PC-3 (cell line): ENCODE results near the gene MGST3. TPM values are rescaled to one million over a fixed set of nuclear protein-coding genes. Genes with fewer than 3 reads are reported as not detected.
A peak's percentile ranks its signal among the peaks of the same experiment; 100 is the strongest.

Experiments
- ATAC-seq: fragments of 200-7000 bp; cut with Tn5 transposase; 2 replicates; pipeline ENCODE4 v1.9.1; 2020; ENCODE audit warnings: mild to moderate bottlenecking, moderate library complexity
- BruUV-seq: library from RNA; stranded (reverse); fragments of 400-500 nt; replicated peaks from 2 replicates; lab custom pipeline; 2021; lab: Mats Ljungman, UMichigan
- CTCF ChIA-PET: fragments of 300-600 bp; sonication (Branson Sonifier 250); formaldehyde crosslinking; loops from one replicate; lab custom pipeline; 2022; ENCODE audit warnings: antibody characterized with exemption; lab: Charles Lee
- POLR2A ChIA-PET: fragments of 300-600 bp; sonication (Branson Sonifier 250); formaldehyde crosslinking; loops from one replicate; lab custom pipeline; 2022; ENCODE audit warnings: antibody characterized with exemption; ENCODE audit not compliant: unreplicated experiment; lab: Charles Lee
- DNase-seq: peaks from one replicate; pipeline ENCODE4 v3.0.0-alpha.2; 2015
- H2AFZ ChIP-seq: fragments of 300-600 bp; sonication (generic); 2 replicates; pipeline ENCODE4 v1.6.0; 2016; ENCODE audit warnings: antibody characterized with exemption, low read length
- H3F3A ChIP-seq: fragments of 300-600 bp; sonication (generic); one replicate; pipeline ENCODE4 v1.6.0; 2017; ENCODE audit warnings: antibody characterized with exemption, low read length, control low read depth, mild to moderate bottlenecking; ENCODE audit not compliant: unreplicated experiment
- H3K27ac ChIP-seq: fragments of 300-600 bp; sonication (generic); 2 replicates; pipeline ENCODE4 v1.5.1; 2016; ENCODE audit warnings: mild to moderate bottlenecking, low read length
- H3K27me3 ChIP-seq: fragments of 300-600 bp; sonication (generic); 2 replicates; pipeline ENCODE4 v1.6.1; 2016; ENCODE audit warnings: low read length, mixed read lengths
- H3K36me3 ChIP-seq: fragments of 300-600 bp; sonication (generic); 2 replicates; pipeline ENCODE4 v1.6.1; 2016; ENCODE audit warnings: low read depth, mixed run types, low read length, mixed read lengths
- H3K4me1 ChIP-seq: fragments of 300-600 bp; sonication (generic); 2 replicates; pipeline ENCODE4 v1.5.1; 2016; ENCODE audit warnings: low read length; ENCODE audit not compliant: insufficient read depth
- H3K4me2 ChIP-seq: fragments of 300-600 bp; sonication (generic); 2 replicates; pipeline ENCODE4 v1.6.0; 2016; ENCODE audit warnings: low read length
- H3K4me3 ChIP-seq: fragments of 300-600 bp; sonication (generic); 2 replicates; pipeline ENCODE4 v1.5.1; 2016; ENCODE audit warnings: mild to moderate bottlenecking, low read length, mixed read lengths
- H3K79me2 ChIP-seq: fragments of 300-600 bp; sonication (generic); 2 replicates; pipeline ENCODE4 v1.6.1; 2017; ENCODE audit warnings: low read length, mixed read lengths
- H3K9ac ChIP-seq: fragments of 300-600 bp; sonication (generic); 2 replicates; pipeline ENCODE4 v1.6.0; 2016; ENCODE audit warnings: mild to moderate bottlenecking, low read length
- H3K9me2 ChIP-seq: fragments of 300-600 bp; sonication (generic); replicated peaks from 2 replicates; pipeline ENCODE4 v1.6.1; 2016; ENCODE audit warnings: mixed run types, low read length, mixed read lengths
- H3K9me3 ChIP-seq: fragments of 300-600 bp; sonication (generic); 2 replicates; pipeline ENCODE4 v1.6.1; 2016; ENCODE audit warnings: low read length, mixed read lengths
- H4K20me1 ChIP-seq: fragments of 300-600 bp; sonication (generic); 2 replicates; pipeline ENCODE4 v1.6.1; 2016; ENCODE audit warnings: low read length, mixed read lengths
- EZH2 ChIP-seq: fragments of 300-600 bp; sonication (generic); IDR thresholded peaks from one replicate; pipeline ENCODE4 v1.6.1; 2017; ENCODE audit warnings: antibody characterized with exemption, mild to moderate bottlenecking, low read length; ENCODE audit not compliant: unreplicated experiment
- EZH2phosphoT487 ChIP-seq: fragments of 300-600 bp; sonication (generic); IDR thresholded peaks from 2 replicates; pipeline ENCODE4 v1.6.1; 2018; ENCODE audit warnings: mild to moderate bottlenecking, antibody characterized with exemption, low read length, borderline replicate concordance
- intact Hi-C: fragments of 100-400 bp; cut with micrococcal nuclease; formaldehyde crosslinking; loops from 2 replicates; pipeline ENCODE4 v1.9.0; 2023
- total RNA-seq: library from RNA; depleted of rRNA; stranded (reverse); fragments of >200 nt; gene quantifications from 2 replicates; pipeline ENCODE4 v1.2.3, GENCODE V29; 2014
- TF ChIP-seq, protein P1 (sequence below): fragments of 300-600 bp; sonication (generic); conservative IDR thresholded peaks from 2 replicates; pipeline ENCODE4 v1.5.1; 2017; ENCODE audit warnings: antibody characterized with exemption, low read depth, mild to moderate bottlenecking, low read length

Gene MGST3
- total RNA-seq, 1 experiment from 2014 or later, result 168 TPM

DNA sequence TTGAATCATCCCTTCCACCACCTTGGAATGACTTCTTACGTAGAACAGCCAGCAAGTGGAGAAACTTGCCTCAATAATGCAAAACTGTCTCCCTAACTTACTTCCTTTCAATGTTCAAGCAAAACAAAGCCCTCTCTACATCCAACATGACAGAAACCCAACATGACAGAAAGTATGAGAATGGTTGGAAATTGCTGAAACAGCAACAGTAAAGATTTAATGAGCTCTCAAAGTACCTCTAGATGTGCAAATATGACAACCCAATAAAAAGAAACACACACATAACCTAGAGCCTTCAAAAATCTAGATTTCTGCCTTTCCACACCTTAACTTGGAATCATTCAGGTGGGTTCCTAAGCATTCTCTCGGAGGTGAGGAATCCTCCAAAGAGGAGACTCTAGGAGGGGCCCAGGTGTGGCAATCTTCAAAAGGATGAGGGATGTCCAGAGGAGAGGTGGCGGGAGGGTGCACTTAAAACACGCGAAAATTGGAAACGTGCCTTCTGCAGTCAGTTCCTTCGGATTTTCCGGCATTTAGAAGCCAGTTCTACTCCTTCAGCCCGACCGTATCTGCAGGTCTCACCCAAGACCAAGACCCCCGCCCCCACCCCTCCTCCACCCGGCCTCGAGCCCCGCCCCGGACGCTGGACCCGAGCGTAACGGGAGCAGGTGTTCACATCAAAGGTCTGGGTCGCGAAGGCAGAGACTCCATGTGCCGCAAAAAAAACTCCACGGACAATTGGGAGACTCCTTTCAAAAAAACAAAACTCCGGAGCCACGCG lies 996 bp upstream of the MGST3 start:
- CTCF ChIA-PET, result interaction anchor here (0.5 to 1.4 kb wide), 3 partner anchors 19 to 236 kb away, joined by 3 to 8 read pairs (median 6); partner anchors contain the start of gene ALDH9A1
- H3K27ac ChIP-seq, result peak overlapping the region; percentile 84
- H3K27me3 ChIP-seq, result no peaks in the 10 kb centered on the region
- no peaks in the 10 kb centered on the region for H3K9me3 ChIP-seq
- peak overlapping the region; percentile 90 for H3K4me3 ChIP-seq
- H4K20me1 ChIP-seq, result 0 out of 2 replicates have a peak, but pooled peaks cover 6% of the 10 kb centered on the region
- H3F3A ChIP-seq, result no peaks in the 10 kb centered on the region
- POLR2A ChIA-PET, result interaction anchor here (0.7 kb wide), 2 partner anchors 62 to 313 kb away, joined by 3 to 4 read pairs; no protein-coding TSS in a partner anchor
- peak; percentile 0; the same call in 1 of the 2 replicates for ATAC-seq
- peak overlapping the region; percentile 97 for H3K4me2 ChIP-seq
- intact Hi-C loops, result loop anchor here (5.0 to 10.0 kb wide), 2 partner anchors 47 to 195 kb away; partner anchors contain the start of gene UCK2
- peak overlapping the region; percentile 76 for H3K9ac ChIP-seq
- TSS peak; percentile 58 for BruUV-seq
- DNase-seq, result no peak
- peaks cover 32% of the 10 kb centered on the region for H3K4me1 ChIP-seq
- H3K9me2 ChIP-seq, result no peaks in the 10 kb centered on the region
- H3K79me2 ChIP-seq, result peaks cover 32% of the 10 kb centered on the region
- peak overlapping the region; percentile 84 for H2AFZ ChIP-seq
- TF ChIP-seq EZH2phosphoT487, result no peak
- TF ChIP-seq, protein P1, sequence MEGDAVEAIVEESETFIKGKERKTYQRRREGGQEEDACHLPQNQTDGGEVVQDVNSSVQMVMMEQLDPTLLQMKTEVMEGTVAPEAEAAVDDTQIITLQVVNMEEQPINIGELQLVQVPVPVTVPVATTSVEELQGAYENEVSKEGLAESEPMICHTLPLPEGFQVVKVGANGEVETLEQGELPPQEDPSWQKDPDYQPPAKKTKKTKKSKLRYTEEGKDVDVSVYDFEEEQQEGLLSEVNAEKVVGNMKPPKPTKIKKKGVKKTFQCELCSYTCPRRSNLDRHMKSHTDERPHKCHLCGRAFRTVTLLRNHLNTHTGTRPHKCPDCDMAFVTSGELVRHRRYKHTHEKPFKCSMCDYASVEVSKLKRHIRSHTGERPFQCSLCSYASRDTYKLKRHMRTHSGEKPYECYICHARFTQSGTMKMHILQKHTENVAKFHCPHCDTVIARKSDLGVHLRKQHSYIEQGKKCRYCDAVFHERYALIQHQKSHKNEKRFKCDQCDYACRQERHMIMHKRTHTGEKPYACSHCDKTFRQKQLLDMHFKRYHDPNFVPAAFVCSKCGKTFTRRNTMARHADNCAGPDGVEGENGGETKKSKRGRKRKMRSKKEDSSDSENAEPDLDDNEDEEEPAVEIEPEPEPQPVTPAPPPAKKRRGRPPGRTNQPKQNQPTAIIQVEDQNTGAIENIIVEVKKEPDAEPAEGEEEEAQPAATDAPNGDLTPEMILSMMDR, result no peak
- no peak for TF ChIP-seq EZH2
- no peaks in the 10 kb centered on the region for H3K36me3 ChIP-seq

DNA sequence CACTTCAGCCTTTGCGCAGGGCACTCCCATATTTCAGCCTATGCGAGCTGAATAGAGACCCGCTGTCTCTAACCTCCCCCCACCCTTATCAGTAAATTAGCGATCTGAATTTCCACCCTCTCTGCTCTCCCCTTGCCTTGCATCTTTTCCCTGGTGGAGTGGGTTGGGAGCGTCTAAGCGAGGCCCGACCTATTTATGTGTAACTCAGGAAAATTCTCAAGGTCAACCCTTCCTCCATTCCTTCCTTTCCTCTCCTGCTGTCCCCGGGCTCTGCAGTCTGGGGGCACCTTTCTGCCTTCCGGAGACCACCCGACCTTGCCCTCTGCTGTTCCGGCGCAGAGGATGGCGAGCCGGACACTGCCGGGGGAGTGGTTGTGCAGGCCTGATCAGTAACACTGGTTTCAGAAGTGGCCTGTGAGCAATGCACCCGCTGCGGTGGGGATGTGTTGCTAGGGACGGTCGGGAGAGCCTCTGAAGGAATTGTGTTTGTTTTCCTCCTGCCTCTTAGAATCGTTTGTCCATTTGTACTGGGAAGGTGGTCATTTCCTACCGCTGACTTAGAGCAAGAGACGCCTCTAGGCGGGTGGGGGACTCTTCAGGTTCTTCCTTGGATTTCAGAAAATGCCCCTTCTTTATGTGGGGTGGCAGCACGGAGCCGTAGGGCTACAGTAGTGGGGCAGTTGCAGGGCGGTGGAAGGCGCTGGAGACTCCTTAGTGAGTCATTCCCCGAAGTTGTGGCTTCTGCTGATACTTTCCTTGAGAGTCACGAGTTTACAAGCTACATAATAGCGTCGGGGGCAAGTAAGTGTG lies 513 bp downstream of the MGST3 start:
- H3K79me2 ChIP-seq, result peaks cover 44% of the 10 kb centered on the region
- H3K4me3 ChIP-seq, result peak overlapping the region; percentile 90
- no peaks in the 10 kb centered on the region for H3K27me3 ChIP-seq
- POLR2A ChIA-PET, result interaction anchor here (0.6 to 0.8 kb wide), 5 partner anchors 16 to 256 kb away, joined by 3 to 5 read pairs (median 3); partner anchors contain the start of gene TMCO1
- intact Hi-C loops, result loop anchor here (1.0 to 10.0 kb wide), 5 partner anchors 30 to 193 kb away; partner anchors contain the start of genes ALDH9A1 and UCK2
- peak overlapping the region; percentile 76 for H3K9ac ChIP-seq
- CTCF ChIA-PET, result interaction anchor here (0.6 to 1.4 kb wide), 5 partner anchors 30 to 129 kb away, joined by 3 to 8 read pairs (median 4); partner anchors contain the start of gene ALDH9A1
- 0 out of 2 replicates have a peak, but pooled peaks cover 6% of the 10 kb centered on the region for H4K20me1 ChIP-seq
- no peaks in the 10 kb centered on the region for H3K9me3 ChIP-seq
- no peaks in the 10 kb centered on the region for H3F3A ChIP-seq
- DNase-seq (peak; percentile 92), ATAC-seq (peak; percentile 67)
- H2AFZ ChIP-seq, result peak overlapping the region; percentile 84
- peaks cover 37% of the 10 kb centered on the region for H3K4me1 ChIP-seq
- no TSS peak for BruUV-seq
- H3K27ac ChIP-seq, result peak overlapping the region; percentile 84
- no peak for TF ChIP-seq EZH2phosphoT487
- no peak for TF ChIP-seq EZH2
- TF ChIP-seq, protein P1, result peak; percentile 52; the same call in 1 of the 2 replicates
- peaks cover 3% of the 10 kb centered on the region; the same call in 1 of the 2 replicates for H3K36me3 ChIP-seq
- no peaks in the 10 kb centered on the region for H3K9me2 ChIP-seq
- H3K4me2 ChIP-seq, result peak overlapping the region; percentile 97
